Hematopoietic multipotent progenitor cell treated with erythropoietin and hydrocortisone succinate and interleukin-3 and kit ligand, for 15 days (in vitro differentiated cells): ENCODE data around the gene FOXP4.

ENCODE experiments used
- DNase-seq: peaks from one replicate; pipeline ENCODE4 v3.0.0-alpha.2; 2015; ENCODE audit warnings: low spot score

Gene FOXP4

DNA sequence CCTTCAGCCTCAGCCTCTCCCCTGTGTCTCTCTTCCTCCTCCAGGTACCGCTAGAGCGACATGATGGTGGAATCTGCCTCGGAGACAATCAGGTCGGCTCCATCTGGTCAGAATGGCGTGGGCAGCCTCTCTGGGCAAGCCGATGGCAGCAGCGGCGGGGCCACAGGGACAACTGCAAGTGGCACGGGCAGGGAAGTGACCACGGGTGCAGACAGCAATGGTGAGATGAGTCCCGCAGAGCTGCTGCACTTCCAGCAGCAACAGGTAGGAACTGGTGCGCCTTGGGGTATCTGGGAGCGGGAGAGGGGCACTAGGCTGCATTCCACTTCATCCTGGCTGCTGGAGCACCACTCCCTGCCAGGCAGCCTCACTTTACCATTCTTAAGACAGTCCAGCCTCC lies 19.5 kb downstream of the FOXP4 start:
- DNase-seq = no peak

DNA sequence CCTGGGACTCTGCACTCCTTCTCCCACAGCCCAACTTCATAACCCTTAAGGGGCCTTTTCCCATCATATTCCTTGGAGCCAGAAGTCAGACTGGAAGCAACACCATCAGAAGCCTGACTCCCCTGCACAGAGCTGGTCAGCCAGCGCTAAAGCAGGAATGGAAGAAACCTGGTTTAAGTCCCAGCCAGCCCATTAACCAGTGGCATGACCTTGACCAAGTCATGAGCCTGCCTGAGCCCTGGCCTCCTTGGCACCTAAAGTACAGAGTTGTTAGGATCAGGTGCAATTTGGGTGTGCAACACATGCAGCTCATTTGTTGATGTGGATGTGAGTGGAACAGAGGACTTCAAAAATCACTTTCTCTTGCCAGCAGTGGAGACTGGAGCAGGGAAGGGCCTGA lies 20.8 kb downstream of the FOXP4 start:
- no peak for DNase-seq

DNA sequence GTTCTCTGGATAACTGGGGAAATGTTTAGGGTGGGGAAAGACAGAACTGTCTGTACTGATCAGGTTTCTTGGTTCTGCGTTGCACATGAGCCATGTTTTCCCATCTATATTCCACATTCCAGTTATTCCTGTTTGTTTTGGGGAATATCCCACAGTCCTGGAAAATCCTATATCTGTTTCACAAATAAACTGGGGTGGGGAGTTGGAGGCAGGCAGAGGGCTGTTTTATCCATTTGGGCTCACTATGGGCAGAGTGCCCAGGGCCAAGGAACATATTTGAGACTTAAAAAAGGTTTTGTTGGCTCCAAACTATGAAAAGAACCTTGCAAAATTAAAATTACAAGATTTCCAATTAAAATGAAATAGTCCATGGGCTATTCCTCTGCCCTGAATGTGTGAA lies 21.5 kb downstream of the FOXP4 start:
- no peak for DNase-seq

DNA sequence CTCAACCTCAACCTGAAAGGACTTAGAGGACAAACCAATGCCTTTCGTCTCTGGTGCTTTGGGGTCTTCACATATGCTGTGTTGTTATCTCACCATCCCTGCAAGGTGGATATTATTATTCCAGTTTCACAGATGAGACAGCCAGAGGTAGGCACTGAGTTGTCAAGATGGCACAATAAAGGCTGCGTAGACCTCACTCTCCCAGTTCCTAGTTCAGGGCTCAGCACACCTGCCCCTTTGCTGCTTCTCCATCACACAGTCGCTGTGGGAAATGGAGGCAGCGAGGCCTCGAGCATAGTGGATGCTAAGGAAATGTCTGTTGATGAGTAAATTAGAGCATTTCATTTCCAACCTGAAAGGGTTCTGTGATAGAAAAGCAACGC lies 22.0 kb downstream of the FOXP4 start:
- no peak for DNase-seq

DNA sequence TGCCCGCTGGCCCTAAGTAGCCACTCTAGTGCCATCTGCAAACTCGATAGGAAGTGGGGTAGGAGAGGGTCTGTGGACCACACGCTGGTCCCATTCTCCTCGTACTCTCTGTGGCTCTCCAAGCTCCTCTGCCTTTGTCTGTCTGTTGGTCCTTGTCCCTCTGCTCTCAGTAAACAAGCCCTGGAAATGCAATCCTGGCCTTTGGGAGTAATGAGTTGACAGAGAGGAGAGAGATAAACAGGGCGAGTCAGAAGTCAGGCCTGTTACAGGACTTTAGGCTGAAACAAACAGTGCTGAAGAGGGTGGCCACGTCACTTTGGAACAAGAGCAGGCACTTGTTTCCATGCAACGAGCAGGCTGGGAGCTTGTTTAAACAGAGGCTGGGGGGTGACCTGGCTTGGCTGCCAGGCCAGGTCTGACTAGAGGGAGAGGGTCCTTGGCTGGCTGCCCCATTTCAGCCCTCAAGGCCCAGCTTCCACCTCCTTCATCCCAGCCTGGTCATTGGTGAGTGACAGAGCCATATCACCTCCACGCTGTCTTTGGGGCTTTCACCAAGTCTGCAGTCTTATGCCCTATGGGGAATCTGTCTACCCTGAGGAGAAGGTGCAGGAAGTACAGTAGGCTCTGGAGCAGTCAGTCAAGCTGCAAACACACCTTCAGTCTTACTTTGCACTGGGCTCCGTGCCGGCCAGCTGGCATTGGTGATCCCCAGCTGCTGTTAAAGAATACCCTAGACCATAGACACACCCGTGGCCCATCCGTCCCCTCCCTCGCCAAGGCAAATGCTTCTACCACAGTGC lies 22.6 kb downstream of the FOXP4 start:
- no peak for DNase-seq

DNA sequence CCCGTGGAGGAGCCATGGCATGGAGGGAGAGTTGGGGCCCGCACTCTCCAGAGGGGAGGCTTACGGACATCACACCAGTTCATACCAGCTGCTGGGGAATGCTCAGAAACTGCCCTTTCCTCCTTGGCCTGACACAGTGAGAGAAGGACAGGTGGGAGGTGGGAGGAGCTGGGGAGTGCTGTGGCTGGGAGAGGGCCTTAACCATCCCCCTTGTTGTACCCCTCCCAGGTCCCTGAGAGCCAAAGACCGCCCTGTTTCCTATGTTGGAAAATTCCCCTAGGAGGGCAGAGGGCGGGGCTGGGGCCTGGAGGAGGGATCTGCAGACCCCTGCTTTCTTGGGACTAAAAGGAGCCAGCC lies 24.1 kb downstream of the FOXP4 start:
- DNase-seq = no peak

DNA sequence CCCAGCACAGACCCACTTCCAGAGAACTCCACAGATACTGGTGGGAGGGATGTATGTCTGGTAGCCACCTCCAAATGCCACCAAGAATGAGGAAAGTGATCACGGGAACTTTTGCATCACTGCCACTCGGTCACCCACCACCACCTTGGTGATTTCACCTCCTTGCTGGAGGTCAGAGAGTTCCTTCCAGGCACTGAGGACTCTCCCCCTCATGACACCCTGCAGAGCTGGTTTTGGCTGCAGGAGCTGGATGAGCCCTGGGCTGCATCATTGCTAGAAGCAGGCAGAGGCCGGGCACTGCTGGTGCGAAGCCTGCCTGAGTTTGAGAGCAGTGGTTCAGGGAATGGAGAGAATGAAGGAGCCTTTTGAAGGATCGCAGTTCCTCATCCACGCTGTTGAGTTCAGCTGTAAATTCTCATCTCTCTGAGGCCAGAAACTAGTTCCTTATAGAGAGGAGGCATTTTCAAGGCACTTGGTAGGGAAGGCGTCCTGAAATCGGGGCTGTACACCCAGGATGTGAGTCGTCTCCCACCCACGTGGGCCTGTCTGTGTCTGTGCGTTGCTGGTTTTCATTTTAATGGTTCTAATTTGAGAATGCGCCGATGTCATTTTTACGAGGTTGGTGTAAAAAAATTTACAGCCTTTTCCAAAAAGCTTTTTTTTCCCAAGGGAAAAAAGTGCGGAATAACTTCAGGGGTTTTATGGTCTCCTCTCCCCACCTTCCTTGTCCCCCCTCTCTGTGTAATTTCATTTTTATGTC lies 25.0 kb downstream of the FOXP4 start:
- no peak for DNase-seq

DNA sequence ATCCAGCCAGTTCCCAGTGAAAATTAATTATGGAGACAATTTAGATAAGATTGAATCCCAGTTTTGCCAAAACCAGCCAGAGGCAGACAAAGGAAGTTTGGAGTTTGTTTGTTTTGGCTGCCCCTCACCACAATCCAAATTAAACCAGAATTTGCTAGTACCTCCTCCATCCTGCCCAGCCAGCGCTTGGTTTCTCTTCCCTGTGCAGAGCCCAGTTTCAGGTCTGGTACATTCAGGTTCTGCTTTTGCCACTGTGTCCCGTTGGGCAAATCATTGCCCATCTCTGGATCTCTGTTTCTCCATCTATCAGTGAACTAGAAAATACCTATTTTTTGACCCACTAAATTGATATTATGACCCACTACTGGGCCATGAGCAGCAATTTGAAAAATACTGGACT lies 26.4 kb downstream of the FOXP4 start:
- no peak for DNase-seq

DNA sequence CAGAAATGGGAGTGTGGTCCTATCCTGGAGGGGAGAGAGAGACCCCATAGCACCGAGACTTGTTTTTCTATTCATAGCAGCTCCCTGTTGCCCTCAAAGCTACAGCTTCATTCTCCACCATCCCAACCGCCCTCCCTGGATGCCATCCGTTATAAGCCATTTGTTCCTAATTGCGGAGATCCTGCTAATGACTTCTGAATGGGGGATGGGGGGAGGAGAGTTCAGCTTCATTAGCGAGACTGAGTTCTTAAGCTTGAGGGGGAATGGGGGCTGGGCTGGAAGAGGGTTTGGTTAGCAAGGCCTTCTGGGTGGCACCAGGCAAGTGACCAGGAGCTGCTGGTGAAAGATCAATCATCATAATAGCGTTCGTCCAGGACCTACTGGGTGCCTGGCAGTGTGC lies 27.1 kb downstream of the FOXP4 start:
- no peak for DNase-seq

DNA sequence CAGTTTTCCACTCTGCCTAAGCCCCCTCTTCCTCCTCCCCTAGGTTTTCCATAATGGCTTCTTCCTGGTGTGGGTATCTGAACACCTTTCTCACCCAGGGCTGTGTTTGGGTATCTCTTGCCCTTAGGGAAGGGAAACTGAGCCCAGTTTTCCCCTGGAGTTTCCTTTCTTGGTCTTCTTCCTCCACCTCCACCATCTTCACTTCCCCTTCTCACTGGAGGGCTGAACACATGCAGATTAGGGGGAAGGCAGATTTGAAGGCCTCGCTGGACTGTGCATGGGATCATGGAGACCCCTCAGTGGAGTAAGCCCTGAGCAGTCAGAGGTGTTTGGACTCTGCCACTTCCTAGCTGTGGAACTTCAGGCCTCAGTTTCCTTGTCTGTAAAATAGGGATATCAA lies 27.8 kb downstream of the FOXP4 start:
- DNase-seq = no peak

DNA sequence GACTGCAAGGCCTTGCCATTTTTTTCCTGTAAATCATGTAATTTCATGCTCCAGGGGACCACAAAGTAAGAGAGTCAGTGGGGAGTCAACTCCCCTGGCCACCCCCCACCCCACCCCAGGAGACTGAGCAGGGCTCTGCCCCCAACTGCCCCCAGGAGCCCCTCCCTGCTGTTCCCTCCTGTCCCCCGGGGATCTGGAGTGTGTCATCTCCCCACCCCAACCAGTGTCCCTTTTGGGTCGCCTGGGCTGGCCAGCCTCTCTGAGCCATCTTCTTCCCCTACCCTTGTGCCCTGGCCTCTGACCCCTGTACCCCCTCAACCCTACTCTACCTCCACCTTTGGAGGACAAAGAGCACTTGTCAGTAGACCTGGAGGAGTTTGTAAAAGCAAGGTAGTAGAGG lies 29.4 kb downstream of the FOXP4 start:
- no peak for DNase-seq

DNA sequence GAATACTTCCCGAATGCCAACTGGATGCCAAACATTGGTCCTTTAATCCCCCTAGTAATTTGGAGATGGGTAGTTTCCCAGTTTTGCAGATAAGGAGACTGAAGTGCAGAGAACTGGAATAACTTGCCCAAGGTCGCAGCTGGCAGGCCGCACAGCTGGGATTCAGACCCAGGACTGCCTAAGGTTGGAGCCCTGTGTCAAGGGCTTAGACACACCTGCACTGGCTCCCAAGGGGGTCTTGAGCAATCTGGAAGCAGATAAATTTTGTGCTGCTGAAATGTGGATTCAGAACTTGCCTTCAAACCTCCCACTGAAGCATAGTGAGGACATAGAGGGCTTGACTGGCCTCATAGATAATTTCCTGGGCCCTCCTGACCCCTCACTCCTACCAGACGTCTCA lies 30.5 kb downstream of the FOXP4 start:
- no peak for DNase-seq

DNA sequence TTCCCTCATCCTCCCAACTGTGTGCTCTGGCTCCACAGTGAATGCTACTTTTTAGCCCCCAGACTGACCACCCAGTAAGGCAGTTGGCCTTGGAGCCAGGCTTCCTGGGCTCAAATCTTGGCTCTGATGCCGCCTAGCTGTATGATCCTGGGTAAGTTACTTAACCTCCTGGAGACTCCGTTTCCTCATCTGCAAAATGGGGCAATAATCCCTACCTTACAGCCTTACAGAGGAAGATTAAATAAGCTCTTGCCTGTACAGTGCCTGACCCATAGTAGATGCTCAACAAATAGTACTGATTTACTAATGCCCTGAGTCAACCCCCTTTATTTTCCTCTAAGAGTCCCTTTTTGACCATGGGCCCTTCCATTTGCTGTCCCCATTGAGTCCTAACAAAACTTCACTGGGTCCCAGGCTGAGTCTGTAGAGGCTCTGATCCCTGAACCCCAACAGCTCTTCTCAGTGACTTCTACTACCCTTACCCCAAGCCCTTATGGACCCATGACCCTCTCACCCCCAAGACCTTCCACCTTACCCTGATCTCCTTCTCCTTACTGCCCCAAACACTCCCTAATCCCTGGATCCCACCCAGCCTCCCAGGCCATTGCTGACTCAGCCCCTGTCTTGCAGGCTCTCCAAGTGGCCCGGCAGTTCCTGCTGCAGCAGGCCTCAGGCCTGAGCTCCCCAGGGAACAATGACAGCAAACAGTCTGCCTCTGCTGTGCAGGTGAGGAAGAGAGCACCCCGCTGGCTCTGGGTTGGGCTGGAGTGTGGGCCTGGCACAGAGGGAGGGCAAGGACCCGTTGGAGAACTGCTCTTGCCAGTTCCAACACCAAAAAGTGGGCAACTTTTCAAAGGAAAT lies 31.4 kb downstream of the FOXP4 start:
- no peak for DNase-seq

DNA sequence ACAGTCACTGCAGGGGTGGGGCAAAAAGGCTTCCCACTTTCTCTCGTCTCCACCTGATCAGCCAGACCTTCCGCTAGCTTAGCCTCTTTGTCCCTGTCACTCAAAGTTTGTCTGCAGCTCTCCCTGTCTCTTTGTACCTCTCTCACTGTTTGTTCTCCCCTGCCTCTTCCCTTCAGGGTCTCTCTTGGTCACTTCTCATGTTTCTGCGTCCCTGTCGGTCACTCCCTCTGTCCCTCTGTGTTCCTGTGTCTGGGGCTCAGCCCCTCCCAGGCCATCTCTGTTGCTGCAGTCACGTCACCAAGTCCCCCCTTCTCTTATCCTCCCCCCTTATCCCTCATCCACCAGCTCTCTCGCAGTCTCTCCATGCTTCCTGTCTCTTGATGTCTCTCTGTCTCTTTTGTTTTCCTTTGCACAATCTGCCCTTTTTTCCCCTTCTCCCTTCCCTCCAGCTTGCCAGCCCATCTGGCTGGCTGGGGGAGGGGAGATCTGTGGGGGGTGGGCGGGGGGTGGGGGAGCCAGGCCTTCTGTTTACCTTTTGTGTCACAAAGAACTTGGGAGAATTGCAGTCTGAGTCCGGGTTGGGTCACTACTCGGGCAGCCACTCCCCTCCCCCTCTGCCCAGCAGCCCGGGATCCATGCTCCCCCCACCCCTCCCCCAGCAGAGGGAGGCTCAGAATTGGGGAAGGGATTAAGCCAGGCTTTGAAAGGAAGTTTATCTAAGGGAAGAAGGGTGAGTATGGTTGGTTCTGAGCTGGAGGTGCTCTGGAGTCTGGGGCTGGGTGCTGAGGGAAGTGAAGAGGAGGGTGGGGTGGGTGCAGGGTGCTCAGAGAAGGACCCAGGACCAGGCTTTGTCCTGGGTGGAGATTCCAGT lies 32.3 kb downstream of the FOXP4 start:
- DNase-seq = no peak

DNA sequence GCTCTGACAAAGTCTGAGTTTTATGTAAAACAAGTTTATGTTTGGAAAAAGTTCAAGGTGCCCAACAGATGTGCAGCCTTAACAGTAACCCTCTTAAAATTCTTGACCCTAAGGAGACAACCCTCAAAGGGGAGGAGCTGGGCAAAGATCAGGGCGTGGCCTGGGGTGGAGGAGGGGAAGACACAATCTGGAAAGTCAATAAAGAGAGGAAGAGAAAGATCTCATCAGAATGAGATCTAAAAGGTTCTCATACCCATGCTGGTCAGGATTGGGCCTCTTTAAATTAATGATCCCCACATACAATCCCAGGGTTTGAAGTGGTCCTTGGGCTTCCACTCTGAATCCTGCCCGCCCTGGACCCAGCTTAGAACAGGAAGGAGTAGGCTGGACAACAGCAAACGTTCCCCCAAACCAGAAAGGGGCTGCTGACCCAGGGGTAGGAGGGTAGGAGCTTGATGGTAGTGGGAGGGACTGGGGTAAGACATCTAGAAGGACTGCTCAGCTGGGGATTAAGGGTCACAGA lies 33.0 kb downstream of the FOXP4 start:
- DNase-seq = no peak

DNA sequence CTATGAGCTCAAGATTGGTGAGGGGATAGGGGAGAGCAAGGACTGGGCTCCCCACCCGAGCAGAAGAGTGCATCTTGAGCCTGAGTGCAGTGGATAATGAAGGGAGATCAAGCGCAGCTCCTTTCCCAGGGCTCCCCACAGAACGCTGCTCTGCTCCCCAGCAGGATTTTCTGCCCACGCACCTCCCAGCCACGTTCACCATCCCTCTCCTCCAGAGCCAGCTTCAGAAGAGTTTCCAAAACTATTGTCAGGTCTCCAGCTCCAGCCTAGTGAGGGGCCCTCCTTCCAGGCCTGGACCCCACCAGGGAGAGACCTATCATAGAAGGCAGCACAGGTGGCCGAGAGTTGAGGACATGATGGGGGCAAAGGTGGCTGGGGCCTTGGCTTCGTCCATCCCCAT lies 34.5 kb downstream of the FOXP4 start:
- no peak for DNase-seq

DNA sequence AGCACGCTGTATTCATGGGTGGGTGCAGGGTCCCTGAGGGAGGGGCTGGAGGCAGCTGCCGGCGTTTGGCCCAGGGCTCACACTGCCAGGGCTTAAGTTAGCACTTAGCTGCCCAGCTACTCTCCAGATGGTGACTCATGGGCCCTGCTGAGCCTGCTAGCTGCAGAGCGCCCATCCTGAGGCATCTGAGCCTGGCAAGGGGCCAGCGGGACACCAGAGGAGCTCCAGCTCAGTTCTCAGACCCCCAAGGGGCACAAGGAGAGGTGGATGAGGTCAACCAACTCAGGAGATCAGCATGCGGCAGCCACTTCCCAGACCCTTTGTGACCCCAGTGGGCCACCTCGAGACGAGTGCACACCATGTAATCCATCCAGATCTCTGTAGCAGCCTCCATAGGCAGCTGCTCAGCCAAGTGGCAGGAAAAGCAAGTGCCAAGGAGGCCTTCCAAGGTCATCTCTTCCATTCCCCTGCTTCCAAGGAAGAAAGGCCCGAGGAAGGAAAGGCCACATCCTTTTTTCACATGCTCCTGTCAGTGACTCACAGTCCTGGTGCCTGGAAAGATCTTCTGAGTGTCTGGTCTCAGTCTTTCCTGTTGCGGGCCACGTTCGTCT lies 35.3 kb downstream of the FOXP4 start:
- DNase-seq = no peak

DNA sequence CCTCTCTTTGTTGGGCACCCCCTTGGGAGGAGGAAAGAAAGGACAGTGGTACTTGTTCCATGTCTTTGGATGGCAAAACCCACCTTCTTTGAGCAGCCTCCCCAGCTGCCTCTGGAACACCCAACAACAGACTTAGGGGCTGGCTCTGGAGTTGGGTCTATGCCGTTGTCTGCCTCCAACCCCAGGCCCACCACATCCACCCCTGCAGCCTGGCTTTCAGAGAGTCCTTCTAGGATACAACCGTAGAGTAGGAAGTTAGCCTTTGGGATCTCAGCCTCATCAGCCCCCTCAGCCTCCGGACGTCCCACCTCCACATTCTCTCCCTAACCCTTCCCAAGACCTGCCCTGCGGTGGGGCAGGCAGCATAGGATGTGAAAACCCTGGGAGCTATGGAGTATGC lies 36.4 kb downstream of the FOXP4 start:
- no peak for DNase-seq

DNA sequence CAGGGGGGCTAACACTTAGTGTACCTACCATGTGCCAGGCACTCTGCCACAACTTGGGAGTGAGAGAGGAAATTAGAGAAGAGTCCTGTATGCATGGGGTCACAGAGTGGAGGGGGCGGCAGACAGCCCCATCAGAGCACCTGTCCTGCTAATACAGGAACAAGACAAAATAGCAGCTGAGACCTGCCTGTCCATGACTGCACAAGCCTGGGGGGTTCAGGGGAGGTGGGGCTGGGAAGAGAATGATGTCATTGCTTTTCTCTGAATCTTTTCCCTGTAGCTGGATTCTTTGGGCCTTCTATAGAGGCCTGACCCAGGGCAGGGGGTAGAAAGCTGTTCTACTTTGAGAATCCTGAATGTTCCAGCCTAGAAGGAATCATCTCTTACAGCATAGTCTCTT lies 37.4 kb downstream of the FOXP4 start:
- DNase-seq = no peak

DNA sequence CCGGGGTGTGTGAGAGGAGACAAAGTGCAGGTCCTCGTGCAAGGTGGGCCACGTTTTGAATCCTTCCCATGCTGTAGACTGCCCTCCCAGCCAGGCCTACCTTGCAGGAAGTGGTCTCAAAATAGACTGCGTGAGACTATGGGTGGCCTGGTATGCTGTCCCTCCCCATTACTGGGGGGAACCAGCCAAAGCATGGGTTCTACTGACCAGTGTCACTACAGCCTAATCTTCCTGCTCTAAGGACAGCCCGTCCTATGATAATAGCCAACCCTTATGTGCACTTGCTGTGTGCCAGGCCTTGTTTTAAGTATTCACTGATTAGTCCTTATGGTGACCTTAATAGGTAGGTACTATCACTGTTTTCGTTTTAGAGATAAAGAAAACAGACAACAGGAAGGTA lies 38.0 kb downstream of the FOXP4 start:
- no peak for DNase-seq

DNA sequence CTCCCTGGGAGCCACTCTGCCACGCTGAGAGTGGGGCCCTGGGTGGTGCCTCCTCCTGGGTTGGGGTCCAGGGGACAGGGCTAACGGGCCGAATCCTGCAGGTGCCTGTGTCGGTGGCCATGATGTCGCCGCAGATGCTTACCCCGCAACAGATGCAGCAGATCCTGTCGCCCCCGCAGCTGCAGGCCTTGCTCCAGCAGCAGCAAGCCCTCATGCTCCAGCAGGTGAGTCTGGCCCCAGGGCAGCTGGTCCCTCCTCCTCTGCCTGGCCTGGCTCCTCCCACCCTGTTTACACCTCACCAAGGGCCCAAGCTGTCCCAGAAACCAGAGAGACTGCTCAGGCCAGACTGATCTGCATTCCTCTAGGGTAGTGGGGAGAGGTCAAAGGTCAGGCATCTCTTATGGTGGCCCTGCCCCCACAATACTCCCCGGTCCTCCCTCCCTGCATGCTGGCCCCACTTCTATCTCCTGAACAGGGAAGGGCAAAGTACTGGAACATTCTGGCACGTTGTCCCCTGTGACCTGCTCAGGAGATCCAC lies 38.6 kb downstream of the FOXP4 start:
- DNase-seq = no peak
